Measurements from ENCODE around the gene PANK4. TPM values are rescaled to one million over a fixed set of nuclear protein-coding genes. Genes with fewer than 3 reads are reported as not detected.
A peak's percentile ranks its signal among the peaks of the same experiment; 100 is the strongest.

The PANK4 gene
- total and polyA plus RNA-seq, 2 of the 8 experiments (the other 6 are each of a cell fraction or from before 2014, with no cell fraction given): 20.1 to 29.7 TPM

GRCh38 chr1:2548068-2548589, 21.7 kb upstream of the PANK4 start:
- H4K91ac ChIP-seq (replicated peaks; ENCODE audit: insufficient read length, low read length): no peak overlapping the region
- no peak overlapping the region for H4K5ac ChIP-seq (ENCODE audit: insufficient read length, low read depth, low read length)
- H3K4me1 ChIP-seq (replicated peaks in 1 of 4; ENCODE audit: control insufficient read depth in 3 of 4, insufficient read depth in 4 of 4, low read length in 3 of 4): peaks cover 0 to 31% (median 26%) of the 10 kb centered on the region in 4 experiments; a peak in 6 of 7 replicates
- ChIA-PET CTCF (ENCODE audit: partially characterized antibody) (interaction anchor here (0.6 to 3.7 kb wide), 28 partner anchors 8 to 1546 kb away, joined by 3 to 27 read pairs (median 4); partner anchors contain the start of genes HES5, PANK4 and PEX10), POLR2A (ENCODE audit: partially characterized antibody) (interaction anchor here (0.6 to 1.6 kb wide), 8 partner anchors 12 to 513 kb away, joined by 3 to 9 read pairs (median 4); partner anchors contain the start of genes MORN1 and RER1)
- peaks cover 0 to 7% (median 3%) of the 10 kb centered on the region in 4 experiments; a peak in 3 of 7 replicates for H3K27me3 ChIP-seq (replicated peaks in 1 of 4; ENCODE audit: control insufficient read depth in 3 of 4, extremely low read depth in 1 of 4, insufficient read depth in 3 of 4, low read length in 3 of 4)
- H2BK15ac ChIP-seq (ENCODE audit: low read length): no peak overlapping the region; the same call in 1 of the 2 replicates
- no peaks in the 10 kb centered on the region for H4K20me1 ChIP-seq (replicated peaks in 1 of 2; ENCODE audit: control insufficient read depth in 1 of 2, insufficient read depth in 2 of 2, low read length in 2 of 2)
- no peaks in the 10 kb centered on the region for H3K36me3 ChIP-seq (ENCODE audit: control insufficient read depth in 2 of 4, insufficient read depth in 4 of 4, low read length in 3 of 4)
- no peak overlapping the region for H2BK120ac ChIP-seq (replicated peaks; ENCODE audit: low read depth, low read length)
- H4K8ac ChIP-seq (ENCODE audit: extremely low read depth, insufficient read depth, low read length): no peak overlapping the region
- no peaks in the 10 kb centered on the region for H3K9me3 ChIP-seq (ENCODE audit: insufficient read depth in 2 of 2, low read depth in 1 of 2, low read length in 1 of 2)
- H3K4me3 ChIP-seq (ENCODE audit: extremely low read depth in 1 of 4, insufficient read depth in 2 of 4, low read depth in 3 of 4, low read length in 4 of 4): peak overlapping the region in 1 of 4 experiments; percentile 75; a peak in 4 of 8 replicates
- 58% methylated on average over 12 of the region's 17 CpGs; no CpG with 5 or more reads in 1 of the 2 experiments for WGBS, 2 experiments (ENCODE audit: extremely low coverage in 1 of 2, insufficient coverage in 1 of 2, insufficient read length in 1 of 2, insufficient replicate concordance in 2 of 2, low coverage in 1 of 2, low lambda C conversion rate in 2 of 2, missing lambda C conversion rate in 1 of 2)
- H3K9ac ChIP-seq (replicated peaks in 1 of 4; ENCODE audit: extremely low read depth in 1 of 4, low read depth in 3 of 4, low read length in 3 of 4): no peak overlapping the region
- peak in 1 of 2 experiments; percentile 94 for DNase-seq (ENCODE audit: low read depth in 1 of 2, low spot score in 2 of 2)
- no peak overlapping the region; the same call in 1 of the 2 replicates for H3K18ac ChIP-seq (ENCODE audit: extremely low read depth, low read length)
- no peak overlapping the region for H2BK20ac ChIP-seq (ENCODE audit: low read length)
- H3K79me1 ChIP-seq (ENCODE audit: low read depth, low read length): no peaks in the 10 kb centered on the region
- H2BK12ac ChIP-seq (ENCODE audit: low read depth, low read length): no peak overlapping the region
- FAIRE-seq: no peak
- no peak overlapping the region for H3K23ac ChIP-seq (ENCODE audit: insufficient read length)
- no peak overlapping the region for H3K27ac ChIP-seq (ENCODE audit: low read depth, low read length)
- no peak overlapping the region for H3K56ac ChIP-seq (replicated peaks; ENCODE audit: insufficient read length, low read depth, low read length)
- H3K23me2 ChIP-seq (ENCODE audit: low read depth, low read length): peaks cover 10% of the 10 kb centered on the region; the same call in 1 of the 2 replicates
- no peaks in the 10 kb centered on the region for H3K79me2 ChIP-seq (ENCODE audit: control insufficient read depth in 1 of 2, insufficient read depth in 2 of 2, low read length in 2 of 2)
- H2BK5ac ChIP-seq (ENCODE audit: low read depth, low read length): no peak overlapping the region; the same call in 1 of the 2 replicates
- no peak overlapping the region for H3K14ac ChIP-seq (ENCODE audit: insufficient read length)
- H2AFZ ChIP-seq (ENCODE audit: low read length): no peak overlapping the region
- no peak overlapping the region for H3K4ac ChIP-seq (replicated peaks; ENCODE audit: insufficient read length, low read depth, low read length)
- no peak overlapping the region for H2AK5ac ChIP-seq (ENCODE audit: low read depth, low read length)
- H3K4me2 ChIP-seq (ENCODE audit: insufficient read depth in 1 of 2, low read depth in 2 of 2, low read length in 2 of 2): peak overlapping the region; percentile 82 to 92
- no peak for TF ChIP-seq BRCA1 (IDR thresholded peaks at IDR 0.05; ENCODE audit: low read depth, low read length)
- TF ChIP-seq GABPA (IDR thresholded peaks at IDR 0.05; ENCODE audit: borderline replicate concordance, insufficient read depth, low read length): peak; percentile 80; the same call in 1 of the 2 replicates
- no peak for TF ChIP-seq CTBP2 (IDR thresholded peaks at IDR 0.05; ENCODE audit: borderline replicate concordance, insufficient read depth, insufficient read length, low read length)
- TF ChIP-seq JUND (IDR thresholded peaks at IDR 0.05; ENCODE audit: low read length): no peak
- no peak for TF ChIP-seq SIRT6 (IDR thresholded peaks at IDR 0.05; ENCODE audit: low read length)
- peak in 2 of 3 experiments; percentile 90 to 94; a peak in 3 of 4 replicates for TF ChIP-seq CTCF (IDR thresholded peaks at IDR 0.05; ENCODE audit: control extremely low read depth in 1 of 3, insufficient read depth in 1 of 3, low read depth in 1 of 3, low read length in 3 of 3)
- TF ChIP-seq RAD21 (IDR thresholded peaks at IDR 0.05 in 1 of 2, conservative IDR thresholded peaks at IDR 0.05 in 1 of 2; ENCODE audit: low read depth in 2 of 2, low read length in 2 of 2): peak; percentile 85 to 89
- TF ChIP-seq KDM5A (IDR thresholded peaks at IDR 0.05; ENCODE audit: low read length): no peak

All from H1 (cell line).